Measurements from ENCODE around the gene OLR1. TPM values are rescaled to one million over a fixed set of nuclear protein-coding genes. Genes with fewer than 3 reads are reported as not detected.

Gene OLR1
- total and polyA plus RNA-seq, 2 donors (not counting 3 experiments of a cell fraction or from before 2014, with no cell fraction given) = not detected

- H3K4me2 ChIP-seq (ENCODE audit: insufficient read depth, low read length) = no peak overlapping the region
- no peaks in the 10 kb centered on the region for H3K79me2 ChIP-seq (ENCODE audit: control insufficient read depth, insufficient read depth, low read length)
- H3K4me1 ChIP-seq (ENCODE audit: control insufficient read depth, extremely low read depth, insufficient read depth, low read length) = no peaks in the 10 kb centered on the region
- H3K4me3 ChIP-seq (replicated peaks in 1 of 3; ENCODE audit: insufficient read depth in 1 of 3, low read depth in 1 of 3, low read length in 3 of 3) = no peak overlapping the region
- no peak overlapping the region for H3K9ac ChIP-seq (replicated peaks; ENCODE audit: extremely low read depth, insufficient read depth, low read length)
- FAIRE-seq = no peak
- H3K9me1 ChIP-seq (replicated peaks; ENCODE audit: control insufficient read depth, extremely low read depth, insufficient read depth, low read length) = no peaks in the 10 kb centered on the region
- CTCF ChIA-PET = interaction anchor here (1.6 kb wide), 1 partner anchor 20 kb away, joined by 5 read pairs; no protein-coding TSS in a partner anchor
- intact Hi-C loops (cut with micrococcal nuclease) = loop anchor here (10.0 kb wide), 1 partner anchor 176 kb away; no protein-coding TSS in a partner anchor
- POLR2A ChIA-PET = interaction anchor here (0.6 kb wide), 1 partner anchor 14 kb away, joined by 8 read pairs; no protein-coding TSS in a partner anchor
- H4K20me1 ChIP-seq (replicated peaks; ENCODE audit: control insufficient read depth, extremely low read depth, insufficient read depth, low read length) = no peaks in the 10 kb centered on the region
- no peaks in the 10 kb centered on the region for H3K9me3 ChIP-seq (replicated peaks; ENCODE audit: control insufficient read depth, insufficient read depth, low read length)
- H3K36me3 ChIP-seq (ENCODE audit: control insufficient read depth in 2 of 2, extremely low read depth in 1 of 2, insufficient read depth in 2 of 2, low read length in 2 of 2) = no peaks in the 10 kb centered on the region
- peaks cover 3 to 5% of the 10 kb centered on the region in 2 experiments for H3K27me3 ChIP-seq (ENCODE audit: control insufficient read depth in 2 of 2, insufficient read depth in 2 of 2, low read length in 2 of 2)
- no TSS peak for BruUV-seq (replicated peaks)
- TF ChIP-seq POLR2A (IDR thresholded peaks at IDR 0.05; ENCODE audit: low read depth, low read length) = no peak
- H2AFZ ChIP-seq (ENCODE audit: low read depth, low read length) = no peak overlapping the region
- H3K27ac ChIP-seq (ENCODE audit: insufficient read depth, low read depth, low read length) = no peak overlapping the region
- DNase-seq (ENCODE audit: low read depth, low spot score) = no peak
- dilution Hi-C loops (cut with MboI; ENCODE audit: extremely low pct_ligation_motif_present, low sequenced_read_pairs) = no loop called here
Observed at GRCh38 chr12:10159280-10159679, 12.7 kb downstream of the OLR1 start.

GRCh38 chr12:10158406-10158805 is 13.5 kb downstream of the OLR1 start:
- Histone ChIP-seq H3K4me1 (ENCODE audit: control insufficient read depth, extremely low read depth, insufficient read depth, low read length) (peaks cover 5% of the 10 kb centered on the region), H2AFZ (ENCODE audit: low read depth, low read length) (no peak overlapping the region), H3K27me3 (ENCODE audit: control insufficient read depth in 2 of 2, insufficient read depth in 2 of 2, low read length in 2 of 2) (peaks cover 3 to 5% of the 10 kb centered on the region in 2 experiments), H3K4me3 (replicated peaks in 1 of 3; ENCODE audit: insufficient read depth in 1 of 3, low read depth in 1 of 3, low read length in 3 of 3) (no peak overlapping the region), H3K9me1 (replicated peaks; ENCODE audit: control insufficient read depth, extremely low read depth, insufficient read depth, low read length) (no peaks in the 10 kb centered on the region), H3K9me3 (replicated peaks; ENCODE audit: control insufficient read depth, insufficient read depth, low read length) (no peaks in the 10 kb centered on the region), H4K20me1 (replicated peaks; ENCODE audit: control insufficient read depth, extremely low read depth, insufficient read depth, low read length) (no peaks in the 10 kb centered on the region), H3K27ac (ENCODE audit: insufficient read depth, low read depth, low read length) (no peak overlapping the region), H3K79me2 (ENCODE audit: control insufficient read depth, insufficient read depth, low read length) (no peaks in the 10 kb centered on the region), H3K4me2 (ENCODE audit: insufficient read depth, low read length) (no peak overlapping the region), H3K9ac (replicated peaks; ENCODE audit: extremely low read depth, insufficient read depth, low read length) (no peak overlapping the region), H3K36me3 (ENCODE audit: control insufficient read depth in 2 of 2, extremely low read depth in 1 of 2, insufficient read depth in 2 of 2, low read length in 2 of 2) (no peaks in the 10 kb centered on the region)
- no peak for DNase-seq (ENCODE audit: low read depth, low spot score)
- ChIA-PET POLR2A (no interaction called here), CTCF (interaction anchor here (1.6 to 2.0 kb wide), 3 partner anchors 11 to 19 kb away, joined by 5 to 6 read pairs (median 5); partner anchors contain the start of gene OLR1)
- intact Hi-C loops (cut with micrococcal nuclease) = loop anchor here (10.0 kb wide), 1 partner anchor 176 kb away; no protein-coding TSS in a partner anchor
- FAIRE-seq = no peak
- TF ChIP-seq EZH2 (IDR thresholded peaks at IDR 0.05; ENCODE audit: borderline replicate concordance, low read depth, low read length, severe bottlenecking) (no peak), CTCF (IDR thresholded peaks at IDR 0.05; ENCODE audit: extremely low read depth in 1 of 2, insufficient read depth in 1 of 2, low read depth in 1 of 2, low read length in 2 of 2) (no peak), JUN (IDR thresholded peaks at IDR 0.05; ENCODE audit: borderline replicate concordance, insufficient read depth, insufficient read length, low read depth) (no peak), MAX (IDR thresholded peaks at IDR 0.05; ENCODE audit: insufficient read depth, insufficient read length) (no peak), POLR2A (IDR thresholded peaks at IDR 0.05; ENCODE audit: low read depth, low read length) (no peak), FOS (IDR thresholded peaks at IDR 0.05; ENCODE audit: borderline replicate concordance, insufficient read depth, low read length) (no peak), GATA2 (IDR thresholded peaks at IDR 0.05; ENCODE audit: insufficient read depth, insufficient read length, low read depth, low read length) (no peak), MYC (IDR thresholded peaks at IDR 0.05; ENCODE audit: low read depth, low read length) (no peak), POLR2AphosphoS5 (IDR thresholded peaks at IDR 0.05; ENCODE audit: insufficient read depth, low read depth, low read length) (no peak)
- no TSS peak for BruUV-seq (replicated peaks)
- dilution Hi-C loops (cut with MboI; ENCODE audit: extremely low pct_ligation_motif_present, low sequenced_read_pairs) = no loop called here

Data from endothelial cell of umbilical vein (primary cell).